ENCODE results near the gene TUBA8. TPM values are rescaled to one million over a fixed set of nuclear protein-coding genes. Genes with fewer than 3 reads are reported as not detected.
"Not testable (repeated sequence)": the region's sequence is repeated elsewhere in the genome, so short reads cannot be mapped to it uniquely, and the experiment has no call there.

TUBA8 gene
- polyA plus RNA-seq, 3 donors: 0.18 to 2.1 (median 0.27) TPM

GRCh38 chr22:18070556-18071306, 39.9 kb upstream of the TUBA8 start:
- DNase-seq: no peak
- no peaks in the 10 kb centered on the region for H3K79me2 ChIP-seq (ENCODE audit: insufficient read depth, low read length)
- peaks cover 7% of the 10 kb centered on the region for H3K4me1 Mint-ChIP-seq
- no peak overlapping the region for H2AFZ ChIP-seq (ENCODE audit: insufficient read depth, low read depth, low read length, poor library complexity, severe bottlenecking)
- H3K27me3 ChIP-seq (ENCODE audit: control insufficient read depth in 2 of 2, insufficient read depth in 2 of 2, low read length in 2 of 2): no peaks in the 10 kb centered on the region
- H3K27ac Mint-ChIP-seq: no peak overlapping the region
- no peak overlapping the region for H3K4me2 ChIP-seq (replicated peaks; ENCODE audit: extremely low read depth, low read length, poor library complexity, severe bottlenecking)
- no peak overlapping the region for H3K9ac ChIP-seq (ENCODE audit: insufficient read depth, low read length, poor library complexity, severe bottlenecking)
- no peaks in the 10 kb centered on the region for H4K20me1 ChIP-seq (ENCODE audit: insufficient read depth, low read length)
- TF ChIP-seq CTCF (IDR thresholded peaks at IDR 0.05): no peak
- intact Hi-C loops (cut with micrococcal nuclease): loop anchor here (10.0 kb wide), 2 partner anchors 326 to 986 kb away; partner anchors contain the start of gene IL17RA (in 1 of the 2)
- H3K4me3 ChIP-seq (replicated peaks in 1 of 3; ENCODE audit: low read depth in 2 of 3, low read length in 3 of 3): no peak overlapping the region
- no peak overlapping the region for H3K27ac ChIP-seq (ENCODE audit: low read depth in 1 of 2, low read length in 2 of 2)
- H3K27me3 Mint-ChIP-seq (ENCODE audit: low read depth in 3 of 3): peaks cover 5 to 7% (median 6%) of the 10 kb centered on the region in 3 donors
- no peaks in the 10 kb centered on the region for H3K36me3 ChIP-seq (replicated peaks in 1 of 2; ENCODE audit: control insufficient read depth in 1 of 2, insufficient read depth in 2 of 2, low read length in 2 of 2)
- H3K4me1 ChIP-seq (ENCODE audit: control insufficient read depth in 1 of 2, insufficient read depth in 2 of 2, low read length in 2 of 2): no peaks in the 10 kb centered on the region
- no peaks in the 10 kb centered on the region for H3K9me3 ChIP-seq (replicated peaks in 1 of 2; ENCODE audit: control insufficient read depth in 1 of 2, insufficient read depth in 1 of 2, low read length in 2 of 2)
- H3K36me3 Mint-ChIP-seq: no peaks in the 10 kb centered on the region
- no peaks in the 10 kb centered on the region for H3K9me3 Mint-ChIP-seq
- WGBS (ENCODE audit: insufficient coverage): 92% methylated on average over 8 of the region's 14 CpGs
- H3K4me3 Mint-ChIP-seq: no peak overlapping the region

- WGBS (ENCODE audit: insufficient coverage): 100% methylated on average over 2 of the region's 7 CpGs
- not testable (repeated sequence) for H3K4me3 Mint-ChIP-seq; H3K4me3 ChIP-seq (replicated peaks in 1 of 3; ENCODE audit: low read depth in 2 of 3, low read length in 3 of 3); DNase-seq; H3K4me2 ChIP-seq (replicated peaks; ENCODE audit: extremely low read depth, low read length, poor library complexity, severe bottlenecking); H3K9me3 ChIP-seq (replicated peaks in 1 of 2; ENCODE audit: control insufficient read depth in 1 of 2, insufficient read depth in 1 of 2, low read length in 2 of 2); H3K4me1 ChIP-seq (ENCODE audit: control insufficient read depth in 1 of 2, insufficient read depth in 2 of 2, low read length in 2 of 2); H3K79me2 ChIP-seq (ENCODE audit: insufficient read depth, low read length); H3K27ac ChIP-seq (ENCODE audit: low read depth in 1 of 2, low read length in 2 of 2); H3K4me1 Mint-ChIP-seq; H3K36me3 Mint-ChIP-seq; H3K9me3 Mint-ChIP-seq; H3K36me3 ChIP-seq (replicated peaks in 1 of 2; ENCODE audit: control insufficient read depth in 1 of 2, insufficient read depth in 2 of 2, low read length in 2 of 2); H4K20me1 ChIP-seq (ENCODE audit: insufficient read depth, low read length); H3K27me3 ChIP-seq (ENCODE audit: control insufficient read depth in 2 of 2, insufficient read depth in 2 of 2, low read length in 2 of 2); H3K27ac Mint-ChIP-seq; H3K27me3 Mint-ChIP-seq (ENCODE audit: low read depth in 3 of 3); H3K9ac ChIP-seq (ENCODE audit: insufficient read depth, low read length, poor library complexity, severe bottlenecking); H2AFZ ChIP-seq (ENCODE audit: insufficient read depth, low read depth, low read length, poor library complexity, severe bottlenecking)
- intact Hi-C loops (cut with micrococcal nuclease): loop anchor here (10.0 kb wide), 2 partner anchors 327 to 987 kb away; partner anchors contain the start of gene IL17RA (in 1 of the 2)
Measured at GRCh38 chr22:18071307-18071967, 39.2 kb upstream of the TUBA8 start.
